T-helper 1 cell treated with Interleukin-12 subunit alpha and Interleukin-12 subunit beta and Interleukin-4 antibody, amounts not matched to agents 30 μg/mL and 1 μg/mL, for 36 hours (primary cell): ENCODE results near the gene CDIPT.

Source experiments
- H3K27ac Mint-ChIP-seq: one replicate; pipeline ENCODE4 v1.8.0; 2021; ENCODE audit warnings: mild to moderate bottlenecking, mixed read lengths
- H3K27me3 Mint-ChIP-seq: one replicate; pipeline ENCODE4 v1.8.0; 2021; ENCODE audit warnings: low read depth, mixed read lengths
- H3K36me3 Mint-ChIP-seq: one replicate; pipeline ENCODE4 v1.8.0; 2021; ENCODE audit warnings: low read depth, mixed read lengths
- H3K4me1 Mint-ChIP-seq: one replicate; pipeline ENCODE4 v1.8.0; 2021; ENCODE audit warnings: low read depth, mixed read lengths
- H3K4me3 Mint-ChIP-seq: one replicate; pipeline ENCODE4 v1.8.0; 2021; ENCODE audit warnings: mild to moderate bottlenecking, moderate library complexity, mixed read lengths
- H3K9me3 Mint-ChIP-seq: one replicate; pipeline ENCODE4 v1.8.0; 2021; ENCODE audit warnings: mixed read lengths

CDIPT gene

GRCh38 chr16:29857133-29857760 is 5.8 kb downstream of the CDIPT start:
- Mint-ChIP-seq H3K4me3 (no peak overlapping the region), H3K27ac (no peak overlapping the region), H3K27me3 (no peaks in the 10 kb centered on the region)

GRCh38 chr16:29854520-29855100 is 8.4 kb downstream of the CDIPT start:
- no peaks in the 10 kb centered on the region for H3K27me3 Mint-ChIP-seq
- no peak overlapping the region for H3K4me3 Mint-ChIP-seq
- H3K27ac Mint-ChIP-seq = no peak overlapping the region
- H3K4me1 Mint-ChIP-seq = peaks cover 2% of the 10 kb centered on the region
- H3K36me3 Mint-ChIP-seq = peaks cover 17% of the 10 kb centered on the region
- no peaks in the 10 kb centered on the region for H3K9me3 Mint-ChIP-seq

More at GRCh38 chr16:29857133-29857760, 5.8 kb downstream of the CDIPT start:
- Mint-ChIP-seq H3K4me1 (peaks cover 8% of the 10 kb centered on the region), H3K36me3 (peaks cover 19% of the 10 kb centered on the region), H3K9me3 (no peaks in the 10 kb centered on the region)

GRCh38 chr16:29852654-29853053 is 10.4 kb downstream of the CDIPT start:
- no peaks in the 10 kb centered on the region for H3K27me3 Mint-ChIP-seq
- H3K4me3 Mint-ChIP-seq = no peak overlapping the region
- peaks cover 19% of the 10 kb centered on the region for H3K36me3 Mint-ChIP-seq
- H3K9me3 Mint-ChIP-seq = no peaks in the 10 kb centered on the region
- no peak overlapping the region for H3K27ac Mint-ChIP-seq
- peaks cover 4% of the 10 kb centered on the region for H3K4me1 Mint-ChIP-seq

- Mint-ChIP-seq H3K9me3 (no peaks in the 10 kb centered on the region), H3K27me3 (no peaks in the 10 kb centered on the region)
These were observed 12.0 kb downstream of the CDIPT start for GRCh38 chr16:29850998-29851397.

GRCh38 chr16:29849505-29849904 is 13.5 kb downstream of the CDIPT start:
- H3K4me1 Mint-ChIP-seq = peaks cover 2% of the 10 kb centered on the region
- H3K4me3 Mint-ChIP-seq = no peak overlapping the region
- peaks cover 30% of the 10 kb centered on the region for H3K36me3 Mint-ChIP-seq
- no peak overlapping the region for H3K27ac Mint-ChIP-seq
- H3K9me3 Mint-ChIP-seq = no peaks in the 10 kb centered on the region
- no peaks in the 10 kb centered on the region for H3K27me3 Mint-ChIP-seq

More at GRCh38 chr16:29850998-29851397, 12.0 kb downstream of the CDIPT start:
- H3K4me3 Mint-ChIP-seq = no peak overlapping the region
- peaks cover 23% of the 10 kb centered on the region for H3K36me3 Mint-ChIP-seq
- peaks cover 4% of the 10 kb centered on the region for H3K4me1 Mint-ChIP-seq
- H3K27ac Mint-ChIP-seq = no peak overlapping the region

GRCh38 chr16:29848420-29849297 is 14.4 kb downstream of the CDIPT start:
- Mint-ChIP-seq H3K4me3 (no peak overlapping the region), H3K36me3 (peaks cover 33% of the 10 kb centered on the region), H3K4me1 (peaks cover 2% of the 10 kb centered on the region), H3K9me3 (no peaks in the 10 kb centered on the region), H3K27ac (peak overlapping the region; percentile 41), H3K27me3 (no peaks in the 10 kb centered on the region)

GRCh38 chr16:29845656-29846055 is 17.4 kb downstream of the CDIPT start:
- H3K4me3 Mint-ChIP-seq = no peak overlapping the region
- H3K27me3 Mint-ChIP-seq = no peaks in the 10 kb centered on the region
- no peak overlapping the region for H3K27ac Mint-ChIP-seq
- H3K4me1 Mint-ChIP-seq = peaks cover 2% of the 10 kb centered on the region
- H3K9me3 Mint-ChIP-seq = no peaks in the 10 kb centered on the region
- peaks cover 33% of the 10 kb centered on the region for H3K36me3 Mint-ChIP-seq

- Mint-ChIP-seq H3K27ac (no peak overlapping the region), H3K36me3 (peaks cover 32% of the 10 kb centered on the region)
These were observed 18.3 kb downstream of the CDIPT start for GRCh38 chr16:29844575-29845331.

GRCh38 chr16:29843931-29844330 is 19.1 kb downstream of the CDIPT start:
- H3K27ac Mint-ChIP-seq = no peak overlapping the region
- H3K4me1 Mint-ChIP-seq = peaks cover 2% of the 10 kb centered on the region
- no peaks in the 10 kb centered on the region for H3K9me3 Mint-ChIP-seq
- no peaks in the 10 kb centered on the region for H3K27me3 Mint-ChIP-seq
- peaks cover 36% of the 10 kb centered on the region for H3K36me3 Mint-ChIP-seq
- H3K4me3 Mint-ChIP-seq = no peak overlapping the region

More at GRCh38 chr16:29844575-29845331, 18.3 kb downstream of the CDIPT start:
- H3K4me3 Mint-ChIP-seq = no peak overlapping the region
- no peaks in the 10 kb centered on the region for H3K27me3 Mint-ChIP-seq
- H3K4me1 Mint-ChIP-seq = peaks cover 2% of the 10 kb centered on the region
- no peaks in the 10 kb centered on the region for H3K9me3 Mint-ChIP-seq

- Mint-ChIP-seq H3K27me3 (no peaks in the 10 kb centered on the region), H3K27ac (no peak overlapping the region), H3K9me3 (no peaks in the 10 kb centered on the region), H3K4me1 (no peaks in the 10 kb centered on the region), H3K36me3 (peaks cover 30% of the 10 kb centered on the region), H3K4me3 (no peak overlapping the region)
These were observed 20.2 kb downstream of the CDIPT start for GRCh38 chr16:29842732-29843346.

GRCh38 chr16:29841631-29842030 is 21.4 kb downstream of the CDIPT start:
- peaks cover 35% of the 10 kb centered on the region for H3K36me3 Mint-ChIP-seq
- no peaks in the 10 kb centered on the region for H3K4me1 Mint-ChIP-seq
- H3K27ac Mint-ChIP-seq = no peak overlapping the region
- H3K4me3 Mint-ChIP-seq = no peak overlapping the region
- H3K9me3 Mint-ChIP-seq = no peaks in the 10 kb centered on the region
- no peaks in the 10 kb centered on the region for H3K27me3 Mint-ChIP-seq

GRCh38 chr16:29840240-29840639 is 22.8 kb downstream of the CDIPT start:
- no peaks in the 10 kb centered on the region for H3K27me3 Mint-ChIP-seq
- H3K9me3 Mint-ChIP-seq = no peaks in the 10 kb centered on the region
- H3K4me3 Mint-ChIP-seq = no peak overlapping the region
- no peaks in the 10 kb centered on the region for H3K4me1 Mint-ChIP-seq
- no peak overlapping the region for H3K27ac Mint-ChIP-seq
- peaks cover 36% of the 10 kb centered on the region for H3K36me3 Mint-ChIP-seq

GRCh38 chr16:29839822-29840221 is 23.2 kb downstream of the CDIPT start:
- no peak overlapping the region for H3K27ac Mint-ChIP-seq
- H3K4me1 Mint-ChIP-seq = no peaks in the 10 kb centered on the region
- H3K27me3 Mint-ChIP-seq = no peaks in the 10 kb centered on the region
- H3K4me3 Mint-ChIP-seq = no peak overlapping the region
- H3K9me3 Mint-ChIP-seq = no peaks in the 10 kb centered on the region
- peaks cover 34% of the 10 kb centered on the region for H3K36me3 Mint-ChIP-seq

- H3K9me3 Mint-ChIP-seq = no peaks in the 10 kb centered on the region
- no peak overlapping the region for H3K4me3 Mint-ChIP-seq
- H3K36me3 Mint-ChIP-seq = peaks cover 40% of the 10 kb centered on the region
- no peaks in the 10 kb centered on the region for H3K27me3 Mint-ChIP-seq
- no peaks in the 10 kb centered on the region for H3K4me1 Mint-ChIP-seq
- H3K27ac Mint-ChIP-seq = no peak overlapping the region
These were observed 25.2 kb downstream of the CDIPT start for GRCh38 chr16:29837841-29838240.
